HUES64 (cell line): Measurements from ENCODE around the gene PARVA.

ENCODE experiments used
- H3K27ac ChIP-seq: 2 replicates; pipeline ENCODE4 v1.7.0; 2013; ENCODE audit warnings: low read depth, low read length, inconsistent platforms
- H3K27me3 ChIP-seq: 2 replicates; pipeline ENCODE4 v1.6.1; 2013; ENCODE audit warnings: mild to moderate bottlenecking, low read length; ENCODE audit not compliant: insufficient read depth
- H3K36me3 ChIP-seq: 2 replicates; pipeline ENCODE4 v1.6.1; 2013; ENCODE audit warnings: mild to moderate bottlenecking, low read length; ENCODE audit not compliant: insufficient read depth
- H3K4me1 ChIP-seq: 2 replicates; pipeline ENCODE4 v1.6.1; 2013; ENCODE audit warnings: mild to moderate bottlenecking, low read length, moderate library complexity; ENCODE audit not compliant: insufficient read depth
- H3K4me3 ChIP-seq: 2 replicates; pipeline ENCODE4 v1.5.1; 2013; ENCODE audit warnings: mild to moderate bottlenecking, low read length, moderate library complexity
- H3K9ac ChIP-seq: 2 replicates; pipeline ENCODE4 v1.6.1; 2013; ENCODE audit warnings: mild to moderate bottlenecking, low read depth, low read length
- H3K9me3 ChIP-seq: 2 replicates; pipeline ENCODE4 v1.6.1; 2013; ENCODE audit warnings: low read depth, low read length; ENCODE audit not compliant: insufficient read depth
- WGBS: fragments of 150-250, 120-280 bp; methylation state at CpG from one replicate; pipeline ENCODE4 v1.1.7; 2013; ENCODE audit warnings: missing lambda C conversion rate; 5-methylcytosine and 5-hydroxymethylcytosine counted together

The PARVA gene

GRCh38 chr11:12448131-12448939, 71.0 kb downstream of the PARVA start:
- Histone ChIP-seq H3K4me3 (no peak overlapping the region), H3K9ac (no peak overlapping the region), H3K4me1 (peaks cover 7% of the 10 kb centered on the region), H3K27ac (no peak overlapping the region), H3K36me3 (no peaks in the 10 kb centered on the region), H3K9me3 (no peaks in the 10 kb centered on the region), H3K27me3 (no peaks in the 10 kb centered on the region)
- WGBS: 93% methylated on average over 9 of the region's 9 CpGs

DNA sequence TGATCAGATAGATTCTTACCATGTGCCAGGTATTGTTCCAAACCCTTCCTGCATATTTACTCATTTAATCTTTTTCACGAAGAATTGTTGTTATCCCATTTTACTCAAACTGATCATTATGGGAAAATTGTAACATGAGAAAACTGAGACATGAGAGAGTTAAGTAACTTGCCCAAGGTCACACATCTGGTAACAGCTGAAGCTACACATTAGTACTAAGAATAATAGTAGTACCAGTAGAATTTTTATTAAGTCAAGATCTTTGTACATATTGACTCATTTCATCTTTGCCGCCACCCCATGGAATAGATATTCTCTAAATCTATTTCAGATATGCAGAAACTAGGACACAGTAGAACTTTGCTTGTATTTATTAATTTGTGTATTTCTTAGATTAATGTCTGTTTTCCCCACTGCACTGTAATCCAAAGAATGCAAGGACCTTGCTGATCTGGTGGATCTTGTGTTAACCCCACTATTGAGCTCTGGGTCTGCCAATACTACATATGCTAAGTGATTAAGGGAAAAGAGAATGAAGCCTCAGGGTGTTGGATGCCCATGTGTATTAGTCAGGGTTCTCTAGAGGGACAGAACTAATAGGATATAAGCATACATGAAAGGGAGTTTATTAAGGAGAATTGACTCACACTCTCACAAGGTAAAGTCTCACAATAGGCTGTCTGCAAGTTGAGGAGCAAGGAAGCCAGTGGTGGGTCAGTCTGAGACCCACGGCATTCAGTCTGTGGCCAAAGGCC, 72.8 kb downstream of the PARVA start:
- Histone ChIP-seq H3K27ac (no peak overlapping the region), H3K9me3 (no peaks in the 10 kb centered on the region), H3K4me1 (peaks cover 12% of the 10 kb centered on the region), H3K4me3 (no peak overlapping the region), H3K27me3 (no peaks in the 10 kb centered on the region), H3K9ac (no peak overlapping the region), H3K36me3 (no peaks in the 10 kb centered on the region)
- 91% methylated on average over 2 of the region's 3 CpGs for WGBS

- Histone ChIP-seq H3K27ac (no peak overlapping the region), H3K4me3 (no peak overlapping the region), H3K9ac (no peak overlapping the region), H3K4me1 (peaks cover 12% of the 10 kb centered on the region), H3K36me3 (no peaks in the 10 kb centered on the region), H3K27me3 (no peaks in the 10 kb centered on the region), H3K9me3 (no peaks in the 10 kb centered on the region)
- WGBS: 90% methylated on average over 2 of the region's 2 CpGs
These were observed 73.9 kb downstream of the PARVA start for GRCh38 chr11:12451179-12451814.

GRCh38 chr11:12453243-12453642, 75.9 kb downstream of the PARVA start:
- Histone ChIP-seq H3K27me3 (no peaks in the 10 kb centered on the region), H3K36me3 (no peaks in the 10 kb centered on the region), H3K4me3 (no peak overlapping the region), H3K4me1 (peaks cover 12% of the 10 kb centered on the region), H3K9ac (no peak overlapping the region), H3K9me3 (no peaks in the 10 kb centered on the region), H3K27ac (no peak overlapping the region)
- WGBS: 71% methylated on average over 2 of the region's 2 CpGs

GRCh38 chr11:12454782-12455181, 77.4 kb downstream of the PARVA start:
- Histone ChIP-seq H3K4me1 (peaks cover 12% of the 10 kb centered on the region), H3K4me3 (no peak overlapping the region), H3K36me3 (no peaks in the 10 kb centered on the region), H3K9ac (no peak overlapping the region), H3K27ac (no peak overlapping the region), H3K27me3 (no peaks in the 10 kb centered on the region), H3K9me3 (no peaks in the 10 kb centered on the region)

GRCh38 chr11:12455938-12456337, 78.6 kb downstream of the PARVA start:
- Histone ChIP-seq H3K4me1 (peaks cover 12% of the 10 kb centered on the region), H3K27ac (no peak overlapping the region), H3K9me3 (no peaks in the 10 kb centered on the region), H3K9ac (no peak overlapping the region), H3K36me3 (no peaks in the 10 kb centered on the region), H3K4me3 (no peak overlapping the region), H3K27me3 (no peaks in the 10 kb centered on the region)
- 95% methylated on average over 4 of the region's 4 CpGs for WGBS

DNA sequence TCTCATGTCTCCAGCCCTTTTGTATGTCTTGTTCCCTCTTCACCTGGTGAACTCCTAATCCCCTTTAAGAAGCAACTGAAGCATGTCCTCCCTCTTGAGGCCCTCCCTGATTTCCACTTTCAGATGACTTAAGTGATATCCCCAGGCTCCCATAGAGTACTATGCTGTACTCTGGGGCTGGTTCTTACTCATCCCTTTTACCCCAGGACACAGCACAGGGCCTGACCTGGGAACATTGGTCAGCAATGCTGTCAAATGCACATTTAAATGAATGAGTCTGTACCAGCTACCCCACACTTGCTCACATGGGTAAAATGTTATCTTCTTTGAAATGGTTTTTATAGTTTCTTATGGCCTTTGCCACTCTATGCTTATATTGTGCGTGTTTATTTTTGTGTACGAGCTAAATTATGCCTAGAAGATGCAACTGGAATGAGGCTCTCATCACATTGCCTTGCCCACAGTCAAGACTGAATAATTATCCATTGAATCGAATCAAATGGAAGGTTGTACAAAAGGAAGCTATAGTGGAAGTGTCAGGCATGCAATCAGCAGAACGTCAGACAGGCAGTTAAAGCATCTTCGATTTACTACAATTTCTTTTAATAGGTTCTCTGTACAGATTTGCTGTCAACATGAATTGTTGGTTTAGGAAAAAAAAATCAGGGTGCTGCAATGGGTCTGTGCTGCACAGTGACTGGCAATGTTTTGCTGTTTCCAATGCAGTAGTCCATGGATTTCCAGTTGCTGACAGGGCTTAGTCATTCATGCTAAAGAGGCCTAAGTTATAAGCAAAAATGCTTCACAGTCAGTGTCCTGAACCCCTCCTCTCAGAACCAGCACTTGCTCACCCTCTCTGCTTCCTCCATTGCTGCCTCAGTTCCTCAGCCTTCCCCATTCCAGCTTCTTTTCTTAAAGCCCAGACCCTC, 79.5 kb downstream of the PARVA start:
- H3K9ac ChIP-seq: no peak overlapping the region
- H3K4me3 ChIP-seq: no peak overlapping the region
- 90% methylated on average over 5 of the region's 5 CpGs for whole genome bisulfite sequencing
- no peaks in the 10 kb centered on the region for H3K27me3 ChIP-seq
- H3K9me3 ChIP-seq: no peaks in the 10 kb centered on the region
- H3K36me3 ChIP-seq: no peaks in the 10 kb centered on the region
- H3K27ac ChIP-seq: no peak overlapping the region
- H3K4me1 ChIP-seq: peaks cover 12% of the 10 kb centered on the region

GRCh38 chr11:12458042-12458441, 80.7 kb downstream of the PARVA start:
- Histone ChIP-seq H3K4me3 (no peak overlapping the region), H3K9ac (no peak overlapping the region), H3K4me1 (peaks cover 7% of the 10 kb centered on the region), H3K27ac (no peak overlapping the region), H3K27me3 (no peaks in the 10 kb centered on the region), H3K36me3 (no peaks in the 10 kb centered on the region), H3K9me3 (no peaks in the 10 kb centered on the region)
- WGBS: 95% methylated on average over 6 of the region's 6 CpGs

- 97% methylated on average over 4 of the region's 5 CpGs for WGBS
- Histone ChIP-seq H3K4me3 (no peak overlapping the region), H3K9me3 (0 out of 2 replicates have a peak, but pooled peaks cover 6% of the 10 kb centered on the region)
These were observed 82.0 kb downstream of the PARVA start for GRCh38 chr11:12459374-12459773.

DNA sequence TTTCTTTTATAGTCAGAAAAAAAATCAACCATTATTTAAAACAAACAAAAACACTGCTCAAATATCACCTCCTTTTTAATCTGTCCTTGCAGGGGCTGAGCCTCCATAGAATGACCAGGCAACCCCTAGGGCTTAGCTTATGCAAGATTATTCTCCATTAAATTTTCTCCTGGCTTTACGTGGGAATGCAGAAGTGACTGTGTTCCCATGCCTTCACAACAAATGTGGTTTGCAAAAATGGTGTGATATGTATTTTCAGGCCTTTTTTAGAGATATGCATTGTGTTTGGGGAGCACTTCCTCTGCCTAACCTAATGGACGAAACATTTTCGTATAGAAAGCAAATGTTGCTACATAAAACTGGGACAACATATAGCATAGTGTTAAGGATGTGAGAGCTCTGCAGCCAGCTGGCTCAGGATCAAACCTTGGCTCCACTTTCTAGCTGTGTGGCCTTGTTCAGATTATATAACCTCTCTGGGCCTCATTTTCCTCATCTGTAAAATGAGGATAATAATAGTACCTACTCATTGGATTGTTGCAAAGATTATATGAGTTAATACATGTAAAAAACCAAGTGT, 82.6 kb downstream of the PARVA start:
- H3K9me3 ChIP-seq: peaks cover 9% of the 10 kb centered on the region; the same call in 1 of the 2 replicates
- no peak overlapping the region for H3K4me3 ChIP-seq
- H3K27ac ChIP-seq: no peak overlapping the region
- no peak overlapping the region for H3K9ac ChIP-seq
- no peaks in the 10 kb centered on the region for H3K36me3 ChIP-seq
- WGBS: 94% methylated on average over 3 of the region's 3 CpGs
- no peaks in the 10 kb centered on the region for H3K27me3 ChIP-seq
- no peaks in the 10 kb centered on the region; the same call in 1 of the 2 replicates for H3K4me1 ChIP-seq

More at GRCh38 chr11:12459374-12459773, 82.0 kb downstream of the PARVA start:
- Histone ChIP-seq H3K27me3 (no peaks in the 10 kb centered on the region), H3K36me3 (no peaks in the 10 kb centered on the region), H3K9ac (no peak overlapping the region), H3K4me1 (no peaks in the 10 kb centered on the region; the same call in 1 of the 2 replicates), H3K27ac (no peak overlapping the region)
